K562 (cell line): ENCODE data around the gene KCND2.

ENCODE experiments used
- FOXK1 ChIP-seq: sonication (generic); formaldehyde crosslinking; IDR thresholded peaks from 2 replicates; pipeline ENCODE4 v1.8.0; 2022; ENCODE audit warnings: missing genetic modification reagents, mild to moderate bottlenecking, borderline replicate concordance
- HDAC2 ChIP-seq: fragments of 450-650 bp; IDR thresholded peaks from 2 replicates; pipeline ENCODE4 v1.6.1; 2016; ENCODE audit warnings: mild to moderate bottlenecking
- POLR2A ChIP-seq: fragments of 450-650 bp; conservative IDR thresholded peaks from 2 replicates; pipeline ENCODE4 v1.6.1; 2016

- TF ChIP-seq FOXK1 (CRISPR knock-in tag) (no peak), POLR2A (no peak), HDAC2 (no peak)
Measured at GRCh38 chr7:120404042-120404441, 131.1 kb downstream of the KCND2 start.
